Keratinocyte (primary cell): ENCODE data around the gene RIMS4.

Experiments used
- EZH2 ChIP-seq: IDR thresholded peaks from one replicate; pipeline ENCODE4 v1.6.1; 2012; ENCODE audit warnings: inconsistent platforms, mild to moderate bottlenecking, low read length, moderate library complexity
- TF ChIP-seq, protein P1 (sequence below), 3 experiments: IDR thresholded peaks in 1 of 3; conservative IDR thresholded peaks in 1 of 3; optimal IDR thresholded peaks in 1 of 3; 2 replicates in 2 of 3; 3 replicates in 1 of 3; pipeline versions ENCODE3 to v1.5.1; 2011; ENCODE audit warnings: low read length in 3 of 3, mild to moderate bottlenecking in 3 of 3, moderate library complexity in 2 of 3, control low read depth in 1 of 3, inconsistent platforms in 1 of 3; ENCODE audit not compliant: insufficient read depth in 2 of 3; ENCODE audit errors: extremely low read depth in 1 of 3

GRCh38 chr20:44805979-44806620 is 4.2 kb downstream of the RIMS4 start:
- TF ChIP-seq, protein P1, sequence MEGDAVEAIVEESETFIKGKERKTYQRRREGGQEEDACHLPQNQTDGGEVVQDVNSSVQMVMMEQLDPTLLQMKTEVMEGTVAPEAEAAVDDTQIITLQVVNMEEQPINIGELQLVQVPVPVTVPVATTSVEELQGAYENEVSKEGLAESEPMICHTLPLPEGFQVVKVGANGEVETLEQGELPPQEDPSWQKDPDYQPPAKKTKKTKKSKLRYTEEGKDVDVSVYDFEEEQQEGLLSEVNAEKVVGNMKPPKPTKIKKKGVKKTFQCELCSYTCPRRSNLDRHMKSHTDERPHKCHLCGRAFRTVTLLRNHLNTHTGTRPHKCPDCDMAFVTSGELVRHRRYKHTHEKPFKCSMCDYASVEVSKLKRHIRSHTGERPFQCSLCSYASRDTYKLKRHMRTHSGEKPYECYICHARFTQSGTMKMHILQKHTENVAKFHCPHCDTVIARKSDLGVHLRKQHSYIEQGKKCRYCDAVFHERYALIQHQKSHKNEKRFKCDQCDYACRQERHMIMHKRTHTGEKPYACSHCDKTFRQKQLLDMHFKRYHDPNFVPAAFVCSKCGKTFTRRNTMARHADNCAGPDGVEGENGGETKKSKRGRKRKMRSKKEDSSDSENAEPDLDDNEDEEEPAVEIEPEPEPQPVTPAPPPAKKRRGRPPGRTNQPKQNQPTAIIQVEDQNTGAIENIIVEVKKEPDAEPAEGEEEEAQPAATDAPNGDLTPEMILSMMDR (optimal IDR thresholded peaks at IDR 0.05 in 1 of 3, IDR thresholded peaks at IDR 0.05 in 1 of 3, conservative IDR thresholded peaks at IDR 0.05 in 1 of 3; ENCODE audit: extremely low read depth in 1 of 3, insufficient read depth in 2 of 3, low read length in 3 of 3): no peak
- no peak for TF ChIP-seq EZH2
